Ascending aorta (tissue), 2 donors: Measurements from ENCODE around the gene XPO6. TPM values are rescaled to one million over a fixed set of nuclear protein-coding genes. Genes with fewer than 3 reads are reported as not detected.

Source experiments
- DNase-seq, 2 donors: peaks; one replicate each; pipeline ENCODE4 v3.0.0-alpha.2; 2019; ENCODE audit warnings: low spot score in 2 of 2
- H3K27ac ChIP-seq, 2 donors: fragments of 200-600 bp; sonication (generic); one replicate each; pipeline ENCODE4 v1.5.1; 2016 to 2017; ENCODE audit warnings: mild to moderate bottlenecking in 1 of 2
- H3K27me3 ChIP-seq: fragments of 200-600 bp; sonication (generic); one replicate; pipeline ENCODE4 v1.5.1; 2017
- H3K36me3 ChIP-seq, 2 donors: fragments of 200-600 bp; sonication (generic); one replicate each; pipeline ENCODE4 v1.5.1; 2016
- H3K4me1 ChIP-seq, 2 donors: fragments of 200-600 bp; sonication (generic); one replicate each; pipeline ENCODE4 v1.5.1; 2016 to 2017; ENCODE audit warnings: mild to moderate bottlenecking in 1 of 2
- H3K4me3 ChIP-seq, 2 donors: fragments of 200-600 bp; sonication (generic); one replicate each; pipeline ENCODE4 v1.5.1; 2016 to 2017; ENCODE audit warnings: mild to moderate bottlenecking in 1 of 2
- H3K9me3 ChIP-seq, 2 donors: fragments of 200-600 bp; sonication (generic); one replicate each; pipeline ENCODE4 v1.5.1; 2016
- intact Hi-C: fragments of 100-400 bp; cut with DNase I; formaldehyde crosslinking; loops from one replicate; pipeline ENCODE4 v1.15.1; 2023
- total RNA-seq: library from RNA; depleted of rRNA; stranded (reverse); fragments of >200 nt; gene quantifications from one replicate; pipeline ENCODE4 v1.1.0, GENCODE V29; 2016
- TF ChIP-seq, protein P1 (sequence below), 3 experiments: fragments of 200-600 bp in 2 of 3; fragments of 450-650 bp in 1 of 3; sonication (generic) in 2 of 3; IDR thresholded peaks; one replicate each; pipeline ENCODE4 v1.5.1; 2016 to 2019; ENCODE audit warnings: antibody characterized with exemption in 3 of 3, mild to moderate bottlenecking in 1 of 3, moderate library complexity in 1 of 3

The XPO6 gene
- total RNA-seq, 1 donor from 2014 or later: 180 TPM

DNA sequence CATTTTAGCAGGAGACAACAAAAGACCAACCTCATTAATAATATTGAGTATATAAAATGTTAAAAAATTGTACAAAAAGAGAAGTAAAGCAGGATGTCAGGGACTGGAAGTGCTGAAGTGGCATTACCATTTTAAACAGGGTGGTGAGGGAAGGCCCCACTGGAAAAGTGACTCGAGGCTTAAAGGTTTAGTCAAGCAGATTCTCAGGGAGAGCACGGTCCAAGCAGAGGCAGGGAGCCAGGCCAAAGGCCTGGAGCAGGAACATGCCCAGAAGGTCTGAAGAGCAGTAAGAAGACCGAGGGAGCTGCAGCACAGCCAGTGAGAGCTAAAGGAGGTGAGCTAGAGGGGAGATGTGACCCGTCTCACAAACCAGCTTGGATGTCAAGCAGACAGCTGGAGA lies 7.6 kb downstream of the XPO6 start:
- H3K4me3 ChIP-seq: no peak overlapping the region
- H3K4me1 ChIP-seq: no peaks in the 10 kb centered on the region
- no peaks in the 10 kb centered on the region for H3K9me3 ChIP-seq
- TF ChIP-seq, protein P1, sequence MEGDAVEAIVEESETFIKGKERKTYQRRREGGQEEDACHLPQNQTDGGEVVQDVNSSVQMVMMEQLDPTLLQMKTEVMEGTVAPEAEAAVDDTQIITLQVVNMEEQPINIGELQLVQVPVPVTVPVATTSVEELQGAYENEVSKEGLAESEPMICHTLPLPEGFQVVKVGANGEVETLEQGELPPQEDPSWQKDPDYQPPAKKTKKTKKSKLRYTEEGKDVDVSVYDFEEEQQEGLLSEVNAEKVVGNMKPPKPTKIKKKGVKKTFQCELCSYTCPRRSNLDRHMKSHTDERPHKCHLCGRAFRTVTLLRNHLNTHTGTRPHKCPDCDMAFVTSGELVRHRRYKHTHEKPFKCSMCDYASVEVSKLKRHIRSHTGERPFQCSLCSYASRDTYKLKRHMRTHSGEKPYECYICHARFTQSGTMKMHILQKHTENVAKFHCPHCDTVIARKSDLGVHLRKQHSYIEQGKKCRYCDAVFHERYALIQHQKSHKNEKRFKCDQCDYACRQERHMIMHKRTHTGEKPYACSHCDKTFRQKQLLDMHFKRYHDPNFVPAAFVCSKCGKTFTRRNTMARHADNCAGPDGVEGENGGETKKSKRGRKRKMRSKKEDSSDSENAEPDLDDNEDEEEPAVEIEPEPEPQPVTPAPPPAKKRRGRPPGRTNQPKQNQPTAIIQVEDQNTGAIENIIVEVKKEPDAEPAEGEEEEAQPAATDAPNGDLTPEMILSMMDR (IDR thresholded peaks at IDR 0.05): no peak
- no peaks in the 10 kb centered on the region for H3K27me3 ChIP-seq
- H3K27ac ChIP-seq: no peak overlapping the region
- intact Hi-C loops: no loop called here
- no peak for DNase-seq
- peaks cover 7 to 45% of the 10 kb centered on the region in 2 donors for H3K36me3 ChIP-seq

DNA sequence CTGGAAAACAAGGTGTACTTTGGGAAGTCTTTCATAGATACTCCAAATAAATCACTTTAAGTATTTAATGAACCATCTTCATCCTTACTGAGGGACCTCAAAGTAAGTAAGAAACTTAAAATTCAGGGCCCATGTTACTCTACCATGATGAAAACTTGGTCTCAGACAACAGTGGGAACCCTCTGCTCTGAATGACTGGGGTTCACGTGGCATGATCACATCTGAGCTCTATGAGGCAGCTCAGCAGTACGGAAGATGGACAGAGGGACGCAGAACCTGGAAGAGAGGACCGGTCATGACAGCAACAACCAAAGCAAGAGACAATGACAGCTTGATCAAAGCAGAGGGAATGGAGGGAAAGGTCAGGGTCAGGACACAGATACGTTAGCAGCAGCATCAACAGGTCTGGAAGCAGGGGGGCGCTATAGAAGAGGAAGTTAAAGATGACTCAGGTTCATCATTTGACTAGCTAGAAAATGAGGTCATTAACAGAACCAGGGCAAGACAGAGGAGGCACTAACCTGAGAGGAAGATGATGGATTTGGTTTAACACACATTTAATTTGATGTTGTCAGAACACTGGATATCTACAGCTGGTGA lies 9.5 kb downstream of the XPO6 start:
- Histone ChIP-seq H3K36me3 (peaks cover 7 to 45% of the 10 kb centered on the region in 2 donors), H3K27me3 (no peaks in the 10 kb centered on the region), H3K4me1 (no peaks in the 10 kb centered on the region), H3K4me3 (no peak overlapping the region), H3K9me3 (no peaks in the 10 kb centered on the region), H3K27ac (no peak overlapping the region)
- no peak for DNase-seq
- TF ChIP-seq, protein P1 (IDR thresholded peaks at IDR 0.05): no peak
- intact Hi-C loops: no loop called here

DNA sequence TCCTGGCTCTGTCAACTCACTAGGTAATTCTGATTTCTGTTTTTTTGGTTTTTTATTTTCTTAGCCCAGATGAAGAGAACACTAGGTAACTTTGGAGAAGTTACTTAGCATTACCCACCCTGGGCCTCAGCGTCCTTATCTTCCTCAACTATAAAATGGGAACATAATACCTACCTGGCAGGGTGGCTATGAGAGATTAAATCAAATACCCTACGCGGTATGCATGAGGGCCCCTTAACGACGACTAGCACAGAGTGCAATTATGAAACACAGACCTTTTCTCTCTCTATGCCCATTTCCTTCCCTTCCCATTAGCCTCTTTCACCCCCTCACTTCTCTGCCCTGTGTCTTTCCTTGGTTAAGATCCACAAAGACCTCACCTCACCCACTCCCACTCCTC lies 11.1 kb downstream of the XPO6 start:
- H3K36me3 ChIP-seq: peaks cover 7 to 36% of the 10 kb centered on the region in 2 donors
- intact Hi-C loops: no loop called here

DNA sequence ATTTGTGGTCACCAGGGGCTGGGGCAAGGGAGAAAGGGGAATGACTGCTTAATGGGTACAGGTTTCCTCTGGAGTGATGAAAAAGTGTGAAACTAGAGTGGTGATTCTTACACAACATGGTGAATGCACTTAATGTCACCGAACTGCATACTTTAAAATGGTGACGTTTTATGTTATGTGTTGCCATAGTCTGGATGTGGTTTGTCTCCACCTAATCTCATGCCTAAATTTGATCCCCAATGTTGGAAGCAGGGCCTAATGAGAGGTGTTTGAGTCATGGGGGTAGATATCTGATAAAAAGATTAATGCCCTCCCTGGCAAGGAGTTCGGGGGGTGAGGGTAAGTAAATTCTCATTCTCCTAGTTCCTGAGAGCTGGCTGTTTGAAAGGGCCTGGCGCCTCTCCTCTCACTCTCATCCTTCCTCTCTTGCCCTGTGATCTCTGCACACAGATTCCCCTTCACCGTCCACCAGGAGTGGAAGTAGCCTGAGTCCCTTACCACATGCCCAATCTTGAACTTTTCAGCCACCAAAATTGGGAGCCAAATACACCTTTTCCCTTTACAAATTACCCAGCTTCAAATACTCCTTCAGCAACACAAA lies 15.3 kb downstream of the XPO6 start:
- Histone ChIP-seq H3K4me1 (peaks cover 0 to 14% of the 10 kb centered on the region in 2 donors), H3K4me3 (no peak overlapping the region), H3K36me3 (peaks cover 0 to 9% of the 10 kb centered on the region in 2 donors), H3K9me3 (no peaks in the 10 kb centered on the region), H3K27ac (no peak overlapping the region), H3K27me3 (no peaks in the 10 kb centered on the region)
- intact Hi-C loops: no loop called here
- no peak for DNase-seq
- TF ChIP-seq, protein P1 (IDR thresholded peaks at IDR 0.05): no peak

More for the DNA sequence above, 11.1 kb downstream of the XPO6 start:
- TF ChIP-seq, protein P1 (IDR thresholded peaks at IDR 0.05): no peak
- no peaks in the 10 kb centered on the region for H3K4me1 ChIP-seq
- H3K27ac ChIP-seq: no peak overlapping the region
- no peaks in the 10 kb centered on the region for H3K27me3 ChIP-seq
- no peak for DNase-seq
- H3K9me3 ChIP-seq: no peaks in the 10 kb centered on the region
- H3K4me3 ChIP-seq: no peak overlapping the region

DNA sequence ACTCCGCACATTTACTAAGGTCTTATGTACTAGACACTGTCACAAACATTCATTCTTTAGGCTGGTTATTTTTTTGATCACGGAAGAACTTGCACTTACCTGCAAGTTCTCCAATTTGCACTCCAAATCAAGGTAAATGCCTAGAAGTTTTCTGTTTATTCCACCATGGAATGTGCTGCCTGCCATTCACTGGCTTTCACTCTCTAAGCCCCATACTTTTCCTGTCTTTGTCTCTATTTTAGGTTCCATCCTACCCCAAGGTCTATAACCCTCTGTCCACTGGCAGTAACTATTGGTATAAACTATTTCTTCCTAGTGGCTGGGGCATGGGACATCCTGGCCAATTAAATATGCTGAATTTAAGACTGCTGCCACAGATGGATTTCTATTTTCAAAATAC lies 15.9 kb downstream of the XPO6 start:
- H3K27ac ChIP-seq: no peak overlapping the region
- H3K4me1 ChIP-seq: peaks cover 0 to 14% of the 10 kb centered on the region in 2 donors
- no peak overlapping the region for H3K4me3 ChIP-seq
- no peak for DNase-seq
- no peaks in the 10 kb centered on the region for H3K27me3 ChIP-seq
- TF ChIP-seq, protein P1 (IDR thresholded peaks at IDR 0.05): no peak
- intact Hi-C loops: no loop called here
- H3K9me3 ChIP-seq: no peaks in the 10 kb centered on the region
- peaks cover 0 to 3% of the 10 kb centered on the region in 2 donors for H3K36me3 ChIP-seq
